ENCODE measurements around the gene LRRC32. TPM values are rescaled to one million over a fixed set of nuclear protein-coding genes. Genes with fewer than 3 reads are reported as not detected.

Gene LRRC32
- total RNA-seq, 1 donor from 2014 or later, result 111 TPM

DNA sequence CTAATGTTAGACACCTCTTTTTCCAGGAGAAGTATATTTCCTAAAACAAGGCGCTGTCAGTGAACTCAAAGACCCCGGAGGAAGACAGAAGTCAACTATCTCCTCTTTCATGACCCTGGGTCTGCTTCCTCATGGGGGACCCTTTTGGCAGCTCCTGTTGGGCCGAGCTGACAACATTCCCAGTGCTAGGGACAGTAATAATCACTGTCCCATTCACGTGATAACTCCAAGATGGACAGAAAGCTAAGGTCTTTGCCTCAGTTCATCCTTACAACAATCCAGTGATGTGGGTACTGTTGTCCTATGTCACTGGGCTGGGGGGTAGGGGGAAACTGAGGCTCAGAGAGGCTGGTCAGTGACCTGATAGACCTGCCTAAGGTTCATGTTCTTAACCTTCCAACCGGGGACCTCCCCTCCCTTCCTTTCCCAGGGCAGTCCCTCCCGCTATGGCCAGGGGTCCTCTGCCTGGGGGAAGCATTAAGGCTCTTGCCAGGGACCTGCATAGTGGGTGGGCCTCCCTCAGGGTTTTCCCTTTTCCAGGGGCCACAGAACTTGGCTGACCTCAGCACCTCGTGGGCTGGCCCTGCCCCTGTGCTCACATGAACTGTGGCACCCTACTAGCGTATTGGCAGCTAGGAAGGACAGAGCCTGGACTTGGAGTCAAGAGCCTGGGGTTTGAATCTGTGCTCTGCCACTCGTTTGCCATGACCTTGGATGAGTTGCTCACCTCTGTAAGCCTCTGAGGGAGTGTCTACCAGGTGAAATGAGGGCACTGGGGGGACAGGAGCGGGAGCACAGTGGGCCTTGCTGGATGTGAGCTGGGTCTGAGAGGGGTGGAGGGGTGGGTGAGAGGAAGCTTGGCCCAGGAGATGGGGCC is 53.6 kb downstream of the LRRC32 start:
- DNase-seq (no peak), ATAC-seq (no peak)
- TF ChIP-seq, protein P1, sequence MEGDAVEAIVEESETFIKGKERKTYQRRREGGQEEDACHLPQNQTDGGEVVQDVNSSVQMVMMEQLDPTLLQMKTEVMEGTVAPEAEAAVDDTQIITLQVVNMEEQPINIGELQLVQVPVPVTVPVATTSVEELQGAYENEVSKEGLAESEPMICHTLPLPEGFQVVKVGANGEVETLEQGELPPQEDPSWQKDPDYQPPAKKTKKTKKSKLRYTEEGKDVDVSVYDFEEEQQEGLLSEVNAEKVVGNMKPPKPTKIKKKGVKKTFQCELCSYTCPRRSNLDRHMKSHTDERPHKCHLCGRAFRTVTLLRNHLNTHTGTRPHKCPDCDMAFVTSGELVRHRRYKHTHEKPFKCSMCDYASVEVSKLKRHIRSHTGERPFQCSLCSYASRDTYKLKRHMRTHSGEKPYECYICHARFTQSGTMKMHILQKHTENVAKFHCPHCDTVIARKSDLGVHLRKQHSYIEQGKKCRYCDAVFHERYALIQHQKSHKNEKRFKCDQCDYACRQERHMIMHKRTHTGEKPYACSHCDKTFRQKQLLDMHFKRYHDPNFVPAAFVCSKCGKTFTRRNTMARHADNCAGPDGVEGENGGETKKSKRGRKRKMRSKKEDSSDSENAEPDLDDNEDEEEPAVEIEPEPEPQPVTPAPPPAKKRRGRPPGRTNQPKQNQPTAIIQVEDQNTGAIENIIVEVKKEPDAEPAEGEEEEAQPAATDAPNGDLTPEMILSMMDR (IDR thresholded peaks at IDR 0.05), result no peak
- no peaks in the 10 kb centered on the region for H3K27me3 ChIP-seq
- no peaks in the 10 kb centered on the region for H3K36me3 ChIP-seq
- no peaks in the 10 kb centered on the region for H3K4me1 ChIP-seq
- intact Hi-C loops (cut with DNase I), result loop anchor here (10.0 kb wide), 1 partner anchor 48 kb away; no protein-coding TSS in a partner anchor
- no peak overlapping the region for H3K4me3 ChIP-seq
- no peak overlapping the region for H3K27ac ChIP-seq
- no peaks in the 10 kb centered on the region for H3K9me3 ChIP-seq

DNA sequence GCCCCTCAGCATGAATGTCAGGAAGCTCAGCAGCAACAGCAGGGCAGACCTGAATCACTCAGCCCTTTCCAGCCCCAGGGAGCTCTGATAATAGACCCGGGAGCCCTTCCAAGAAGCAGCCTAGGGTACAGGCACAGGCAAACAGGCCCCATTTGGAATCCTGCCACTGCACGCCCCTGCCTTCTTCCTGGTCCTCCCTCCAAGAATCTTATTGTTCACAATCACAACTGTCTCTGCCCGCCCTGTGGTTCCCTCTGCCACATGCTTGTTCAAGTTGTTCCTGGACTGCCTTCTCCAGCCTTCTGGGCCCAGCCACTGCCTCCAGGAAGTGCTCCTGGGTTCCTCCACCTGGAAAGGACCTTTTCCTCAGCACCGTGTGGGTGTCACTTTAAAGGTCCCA is 54.6 kb downstream of the LRRC32 start:
- intact Hi-C loops (cut with DNase I), result loop anchor here (10.0 kb wide), 1 partner anchor 49 kb away; no protein-coding TSS in a partner anchor
- Histone ChIP-seq H3K27me3 (no peaks in the 10 kb centered on the region), H3K9me3 (no peaks in the 10 kb centered on the region), H3K36me3 (no peaks in the 10 kb centered on the region), H3K27ac (peak overlapping the region; percentile 61), H3K4me3 (no peak overlapping the region), H3K4me1 (peaks cover 5% of the 10 kb centered on the region)
- TF ChIP-seq, protein P1 (IDR thresholded peaks at IDR 0.05), result no peak
- DNase-seq, result no peak
- ATAC-seq, result peak; percentile 53

DNA sequence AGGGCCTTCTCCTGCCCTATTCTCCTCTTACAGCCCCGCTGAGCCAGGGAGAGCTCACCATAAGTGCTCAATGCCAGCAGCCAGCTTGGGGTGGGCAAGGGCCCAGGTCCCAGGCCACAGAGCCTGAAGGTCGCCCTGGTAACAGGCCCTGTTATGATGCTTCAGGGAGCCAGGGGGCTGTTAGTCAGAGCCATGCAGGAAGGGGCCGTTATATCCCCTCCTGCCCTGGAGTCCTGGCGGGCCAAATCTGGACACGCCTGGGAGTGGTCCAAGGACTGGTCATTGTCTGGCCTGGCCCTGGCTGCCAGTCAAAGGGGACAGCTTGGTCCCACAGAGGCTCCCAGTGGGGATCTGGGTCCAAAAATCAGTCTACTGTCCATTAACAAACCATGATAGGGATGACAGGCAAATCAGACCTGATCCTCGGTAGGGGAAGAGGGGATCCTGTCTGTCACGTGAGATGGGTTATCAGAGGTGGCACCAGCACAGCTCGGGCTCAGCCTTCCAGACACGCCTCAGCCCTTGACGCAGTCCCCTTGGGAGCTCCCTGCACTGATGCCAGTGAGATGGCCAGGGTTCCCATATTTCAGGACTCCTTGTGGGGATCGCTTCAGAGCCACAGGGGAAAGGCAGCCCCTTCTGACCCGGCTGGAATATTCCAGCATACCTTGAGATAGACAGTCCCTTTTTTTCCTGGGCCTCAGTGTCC is 55.9 kb downstream of the LRRC32 start:
- TF ChIP-seq, protein P1 (IDR thresholded peaks at IDR 0.05), result no peak
- Histone ChIP-seq H3K27ac (peak overlapping the region; percentile 60), H3K9me3 (no peaks in the 10 kb centered on the region), H3K4me3 (no peak overlapping the region), H3K27me3 (no peaks in the 10 kb centered on the region), H3K4me1 (peaks cover 9% of the 10 kb centered on the region), H3K36me3 (no peaks in the 10 kb centered on the region)
- intact Hi-C loops (cut with DNase I), result loop anchor here (10.0 kb wide), 1 partner anchor 50 kb away; no protein-coding TSS in a partner anchor
- DNase-seq (no peak), ATAC-seq (peak; percentile 55)

DNA sequence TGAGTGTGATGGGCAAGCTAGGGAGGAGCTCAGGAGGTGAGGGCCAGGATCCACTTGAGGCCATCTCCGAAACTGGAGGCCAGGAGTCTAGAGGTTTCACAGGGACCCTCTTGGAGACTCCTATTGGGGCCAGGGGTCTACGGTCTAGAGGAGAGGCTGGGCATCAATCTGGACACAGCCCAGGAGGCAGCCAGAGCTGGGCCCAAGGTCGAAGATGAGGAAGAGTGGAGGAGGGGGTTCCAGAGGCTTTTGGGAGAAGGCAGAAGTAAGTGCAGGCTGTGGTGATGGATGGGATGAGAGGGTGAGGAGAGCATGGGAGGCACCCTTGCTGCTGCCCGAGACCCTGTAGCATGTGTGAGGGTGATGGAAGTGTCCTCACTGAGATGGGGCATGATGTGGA is 56.6 kb downstream of the LRRC32 start:
- Histone ChIP-seq H3K36me3 (no peaks in the 10 kb centered on the region), H3K4me3 (no peak overlapping the region), H3K27me3 (no peaks in the 10 kb centered on the region), H3K4me1 (peaks cover 9% of the 10 kb centered on the region), H3K9me3 (no peaks in the 10 kb centered on the region), H3K27ac (peak overlapping the region; percentile 60)
- DNase-seq (no peak), ATAC-seq (no peak)
- TF ChIP-seq, protein P1 (IDR thresholded peaks at IDR 0.05), result no peak
- intact Hi-C loops (cut with DNase I), result loop anchor here (10.0 kb wide), 1 partner anchor 51 kb away; no protein-coding TSS in a partner anchor

DNA sequence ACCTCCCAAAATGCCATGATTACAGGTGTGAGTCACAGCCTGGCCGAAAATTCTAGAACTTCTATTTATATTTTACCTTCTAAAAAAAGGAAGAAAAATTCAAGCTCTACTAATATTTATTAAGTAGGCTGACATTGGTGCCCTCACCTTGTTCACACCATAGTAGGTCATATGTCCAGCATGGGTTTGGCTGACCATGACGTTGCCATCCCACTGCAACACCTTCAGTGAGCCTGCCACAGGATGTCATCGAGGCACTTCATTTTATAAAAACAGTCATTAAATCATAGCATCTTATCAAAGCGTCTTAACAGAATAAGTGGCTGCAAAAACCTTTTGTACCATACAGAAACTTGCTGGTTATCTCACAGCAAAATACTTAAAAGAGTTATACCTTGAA is 58.3 kb downstream of the LRRC32 start:
- H3K27ac ChIP-seq, result no peak overlapping the region
- no peak for DNase-seq

More for the DNA sequence above, 58.3 kb downstream of the LRRC32 start:
- ATAC-seq, result no peak
- H3K27me3 ChIP-seq, result no peaks in the 10 kb centered on the region
- intact Hi-C loops (cut with DNase I), result loop anchor here (10.0 kb wide), 1 partner anchor 53 kb away; no protein-coding TSS in a partner anchor
- no peaks in the 10 kb centered on the region for H3K36me3 ChIP-seq
- peaks cover 9% of the 10 kb centered on the region for H3K4me1 ChIP-seq
- TF ChIP-seq, protein P1 (IDR thresholded peaks at IDR 0.05), result no peak
- no peak overlapping the region for H3K4me3 ChIP-seq
- no peaks in the 10 kb centered on the region for H3K9me3 ChIP-seq

Measured in upper lobe of right lung (tissue), 1 donor.